Stimulated activated naive CD8-positive, alpha-beta T cell treated with anti-CD3 and anti-CD28 coated beads, Interleukin-15, Interleukin-2, amounts not matched to agents 100 ng/mL and 50 ng/mL, for 24 hours (primary cell): ENCODE measurements around the gene CAPN10.

Experiments
- H3K27ac Mint-ChIP-seq: one replicate; pipeline ENCODE4 v1.8.0; 2021; ENCODE audit warnings: mild to moderate bottlenecking, mixed read lengths
- H3K27me3 Mint-ChIP-seq: one replicate; pipeline ENCODE4 v1.8.0; 2021; ENCODE audit warnings: mixed read lengths
- H3K36me3 Mint-ChIP-seq: one replicate; pipeline ENCODE4 v1.8.0; 2021; ENCODE audit warnings: low read depth, mixed read lengths
- H3K4me1 Mint-ChIP-seq: one replicate; pipeline ENCODE4 v1.8.0; 2021; ENCODE audit warnings: low read depth, mixed read lengths
- H3K4me3 Mint-ChIP-seq: one replicate; pipeline ENCODE4 v1.8.0; 2021; ENCODE audit warnings: mild to moderate bottlenecking, mixed read lengths
- H3K9me3 Mint-ChIP-seq: one replicate; pipeline ENCODE4 v1.8.0; 2021; ENCODE audit warnings: mixed read lengths

CAPN10 gene

DNA sequence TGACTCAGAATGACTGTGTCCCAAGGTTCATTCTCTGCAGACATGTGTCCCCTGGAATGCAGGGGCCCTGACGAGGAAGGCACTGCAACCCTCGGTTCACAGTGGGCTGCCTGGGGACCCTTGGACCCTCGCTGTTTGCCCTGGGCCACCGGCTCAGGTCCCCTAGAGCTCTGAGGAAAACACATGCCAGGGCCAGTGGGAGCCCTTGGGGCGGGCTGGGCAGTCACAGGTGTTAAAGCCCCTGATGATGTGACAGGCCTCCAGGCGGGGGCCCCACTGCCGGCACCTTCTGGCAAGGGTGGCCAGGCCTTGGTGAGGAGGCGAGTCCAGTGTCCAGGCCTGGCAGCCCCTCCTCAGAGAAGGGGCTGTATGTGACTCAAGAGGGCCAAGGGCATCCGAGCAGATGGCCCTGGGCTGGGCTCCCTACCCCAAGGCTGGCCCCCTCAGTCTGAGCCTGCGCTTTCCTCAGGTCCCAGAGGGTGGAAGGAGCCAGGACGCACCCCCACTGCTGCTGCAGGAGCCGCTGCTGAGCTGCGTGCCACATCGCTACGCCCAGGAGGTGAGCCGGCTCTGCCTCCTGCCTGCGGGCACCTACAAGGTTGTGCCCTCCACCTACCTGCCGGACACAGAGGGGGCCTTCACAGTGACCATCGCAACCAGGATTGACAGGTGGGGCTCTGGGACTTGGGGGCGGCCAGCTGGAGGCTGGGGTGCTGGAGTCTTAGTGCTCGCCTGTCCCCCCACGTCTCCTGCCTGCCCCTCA, 11.1 kb downstream of the CAPN10 start:
- no peaks in the 10 kb centered on the region for H3K36me3 Mint-ChIP-seq
- no peaks in the 10 kb centered on the region for H3K27me3 Mint-ChIP-seq
- no peak overlapping the region for H3K27ac Mint-ChIP-seq
- H3K4me3 Mint-ChIP-seq, result no peak overlapping the region
- no peaks in the 10 kb centered on the region for H3K4me1 Mint-ChIP-seq
- no peaks in the 10 kb centered on the region for H3K9me3 Mint-ChIP-seq

- Mint-ChIP-seq H3K36me3 (no peaks in the 10 kb centered on the region), H3K4me1 (no peaks in the 10 kb centered on the region), H3K4me3 (no peak overlapping the region), H3K27me3 (no peaks in the 10 kb centered on the region), H3K9me3 (no peaks in the 10 kb centered on the region), H3K27ac (no peak overlapping the region)
Observed at GRCh38 chr2:240598311-240598911, 11.9 kb downstream of the CAPN10 start.

- Mint-ChIP-seq H3K36me3 (no peaks in the 10 kb centered on the region), H3K4me3 (no peak overlapping the region), H3K9me3 (no peaks in the 10 kb centered on the region), H3K27me3 (no peaks in the 10 kb centered on the region), H3K4me1 (no peaks in the 10 kb centered on the region), H3K27ac (no peak overlapping the region)
Observed at GRCh38 chr2:240599141-240599583, 12.6 kb downstream of the CAPN10 start.

- Mint-ChIP-seq H3K4me3 (no peak overlapping the region), H3K4me1 (no peaks in the 10 kb centered on the region), H3K9me3 (no peaks in the 10 kb centered on the region), H3K27ac (no peak overlapping the region), H3K36me3 (no peaks in the 10 kb centered on the region), H3K27me3 (no peaks in the 10 kb centered on the region)
Observed at GRCh38 chr2:240600451-240600961, 14.0 kb downstream of the CAPN10 start.

- Mint-ChIP-seq H3K9me3 (no peaks in the 10 kb centered on the region), H3K27ac (no peak overlapping the region)
Observed at GRCh38 chr2:240601061-240601830, 14.7 kb downstream of the CAPN10 start.

GRCh38 chr2:240601831-240602160, 15.3 kb downstream of the CAPN10 start:
- Mint-ChIP-seq H3K4me1 (no peaks in the 10 kb centered on the region), H3K27ac (no peak overlapping the region), H3K36me3 (no peaks in the 10 kb centered on the region), H3K4me3 (no peak overlapping the region), H3K27me3 (no peaks in the 10 kb centered on the region), H3K9me3 (no peaks in the 10 kb centered on the region)

More at GRCh38 chr2:240601061-240601830, 14.7 kb downstream of the CAPN10 start:
- H3K27me3 Mint-ChIP-seq, result no peaks in the 10 kb centered on the region
- no peak overlapping the region for H3K4me3 Mint-ChIP-seq
- no peaks in the 10 kb centered on the region for H3K4me1 Mint-ChIP-seq
- no peaks in the 10 kb centered on the region for H3K36me3 Mint-ChIP-seq

DNA sequence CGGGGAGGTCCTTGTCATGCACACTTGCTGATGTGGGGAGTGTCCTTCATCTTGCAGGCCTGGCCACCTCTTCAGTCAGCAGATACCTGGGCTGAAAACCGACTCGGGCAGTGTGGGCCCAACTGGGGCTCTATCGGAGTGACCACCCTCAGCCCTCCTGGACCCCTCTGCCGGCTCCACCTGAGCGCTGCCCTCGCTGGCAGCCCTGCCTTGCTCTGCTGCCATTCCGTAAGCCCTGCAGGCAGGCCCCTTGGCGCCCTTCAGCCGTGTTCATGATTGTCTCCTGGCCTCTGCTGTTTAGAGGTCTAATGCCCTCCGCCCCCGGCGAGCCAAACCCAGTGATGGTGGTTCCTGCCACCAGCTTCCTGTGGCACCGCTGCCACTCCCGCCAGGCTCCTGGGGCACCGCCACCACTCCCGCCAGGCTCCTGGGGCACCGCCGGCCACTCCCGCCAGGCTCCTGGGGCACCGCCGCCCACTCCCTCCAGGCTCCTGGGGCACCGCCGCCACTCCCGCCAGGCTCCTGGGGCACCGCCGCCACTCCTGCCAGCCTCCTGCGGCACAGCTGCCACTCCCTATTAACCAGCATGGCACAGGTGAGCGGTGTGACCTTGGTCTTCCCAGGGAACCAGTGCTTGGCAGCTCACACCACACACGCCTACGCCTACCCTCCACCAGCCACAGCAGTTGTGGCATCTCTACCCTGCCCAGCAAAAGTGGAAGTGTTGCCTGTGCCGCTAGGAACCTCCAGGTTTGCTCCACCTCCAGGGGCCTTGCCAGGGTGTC, 15.9 kb downstream of the CAPN10 start:
- Mint-ChIP-seq H3K27me3 (no peaks in the 10 kb centered on the region), H3K4me3 (no peak overlapping the region), H3K27ac (no peak overlapping the region), H3K4me1 (no peaks in the 10 kb centered on the region), H3K9me3 (no peaks in the 10 kb centered on the region), H3K36me3 (no peaks in the 10 kb centered on the region)

DNA sequence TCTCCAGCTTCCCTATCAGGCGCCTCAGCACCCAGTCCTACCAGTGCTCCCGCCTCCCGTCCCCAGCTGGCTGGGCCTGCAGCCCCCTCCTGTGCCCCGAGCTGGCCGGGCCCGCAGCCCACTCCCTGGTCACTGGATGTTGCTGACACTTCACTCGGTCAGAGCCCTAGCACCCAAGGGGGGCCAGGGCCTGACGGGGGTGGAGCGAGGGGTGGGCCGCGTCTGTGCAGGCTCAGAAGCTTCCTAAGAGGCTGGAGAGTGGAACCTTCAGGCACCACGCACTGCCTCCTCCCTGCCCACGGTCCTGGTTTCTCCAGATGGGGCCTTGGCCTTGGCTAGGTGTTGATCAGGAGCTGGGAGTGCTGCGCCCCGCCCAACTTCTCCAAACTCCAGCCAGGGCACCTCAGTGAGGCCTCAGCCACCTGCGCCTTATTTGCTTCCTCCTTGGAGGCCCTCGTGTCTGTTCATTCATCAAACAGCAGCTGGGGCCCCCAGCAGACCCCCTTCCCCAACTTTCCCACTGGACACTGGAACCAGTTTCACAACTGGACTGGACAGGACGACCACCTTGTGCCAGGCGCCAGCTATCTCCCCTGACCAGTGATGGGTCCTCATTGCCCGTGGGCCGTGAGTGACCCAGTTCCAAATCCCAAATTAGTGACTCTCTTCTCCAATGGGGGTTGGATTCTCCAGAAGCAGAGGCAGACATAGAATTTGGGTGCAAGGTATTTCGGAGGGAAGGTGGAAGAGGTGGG, 16.7 kb downstream of the CAPN10 start:
- H3K36me3 Mint-ChIP-seq, result no peaks in the 10 kb centered on the region
- H3K9me3 Mint-ChIP-seq, result no peaks in the 10 kb centered on the region
- no peaks in the 10 kb centered on the region for H3K27me3 Mint-ChIP-seq
- no peak overlapping the region for H3K27ac Mint-ChIP-seq
- no peak overlapping the region for H3K4me3 Mint-ChIP-seq
- no peaks in the 10 kb centered on the region for H3K4me1 Mint-ChIP-seq

- Mint-ChIP-seq H3K4me1 (no peaks in the 10 kb centered on the region), H3K9me3 (no peaks in the 10 kb centered on the region), H3K4me3 (no peak overlapping the region), H3K27ac (no peak overlapping the region), H3K27me3 (no peaks in the 10 kb centered on the region), H3K36me3 (no peaks in the 10 kb centered on the region)
Observed at GRCh38 chr2:240603846-240604245, 17.3 kb downstream of the CAPN10 start.

GRCh38 chr2:240604291-240604938, 17.9 kb downstream of the CAPN10 start:
- Mint-ChIP-seq H3K4me3 (no peak overlapping the region), H3K4me1 (peaks cover 3% of the 10 kb centered on the region), H3K9me3 (no peaks in the 10 kb centered on the region), H3K27ac (no peak overlapping the region), H3K27me3 (no peaks in the 10 kb centered on the region), H3K36me3 (no peaks in the 10 kb centered on the region)

DNA sequence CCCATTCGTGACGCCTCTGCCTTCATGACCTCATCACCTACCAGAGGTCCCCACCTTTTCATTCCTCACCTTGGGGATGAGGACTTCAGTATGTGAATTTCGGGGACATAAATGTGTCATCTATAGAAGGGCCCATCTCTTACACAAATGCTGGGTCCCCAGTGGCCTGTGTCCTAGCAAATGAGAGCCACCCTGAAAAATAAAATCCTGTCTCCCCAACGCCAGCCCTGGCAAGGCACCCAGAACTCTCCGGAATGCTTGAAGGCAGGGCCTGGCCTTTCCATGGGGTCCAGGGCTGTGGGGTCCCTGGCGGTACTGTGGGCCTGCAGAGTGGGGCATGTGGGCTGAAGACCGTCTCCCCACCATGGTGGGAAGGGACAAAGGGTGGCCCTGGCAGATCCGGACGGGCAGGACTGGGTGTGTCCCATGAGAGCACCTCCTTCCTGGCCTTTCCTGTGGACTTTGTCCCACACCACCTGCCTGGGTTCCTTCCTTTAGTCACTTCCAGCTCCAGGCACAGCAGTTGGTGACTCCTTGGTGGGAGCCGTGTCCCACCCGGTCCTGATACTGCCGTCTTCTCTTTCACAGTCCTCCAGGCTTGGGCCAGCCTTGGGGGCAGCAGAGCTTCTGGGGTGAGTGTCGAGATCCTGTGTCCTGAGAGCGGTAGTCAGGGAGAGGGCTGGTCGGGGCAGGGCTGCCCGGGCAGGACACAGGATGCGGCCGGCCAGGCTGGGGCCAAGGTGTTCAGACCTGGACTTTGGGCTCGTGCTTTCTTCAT, 18.6 kb downstream of the CAPN10 start:
- Mint-ChIP-seq H3K4me3 (no peak overlapping the region), H3K36me3 (no peaks in the 10 kb centered on the region), H3K27ac (no peak overlapping the region), H3K9me3 (no peaks in the 10 kb centered on the region), H3K27me3 (no peaks in the 10 kb centered on the region), H3K4me1 (peaks cover 3% of the 10 kb centered on the region)

GRCh38 chr2:240605867-240606743, 19.6 kb downstream of the CAPN10 start:
- H3K27me3 Mint-ChIP-seq, result no peaks in the 10 kb centered on the region
- H3K27ac Mint-ChIP-seq, result no peak overlapping the region
- H3K36me3 Mint-ChIP-seq, result no peaks in the 10 kb centered on the region
- no peaks in the 10 kb centered on the region for H3K9me3 Mint-ChIP-seq
- H3K4me3 Mint-ChIP-seq, result no peak overlapping the region
- H3K4me1 Mint-ChIP-seq, result peaks cover 3% of the 10 kb centered on the region
